GM12865 (cell line): ENCODE measurements around the gene RUFY4.
"Not testable (repeated sequence)": the region's sequence is repeated elsewhere in the genome, so short reads cannot be mapped to it uniquely, and the experiment has no call there.

Experiments
- DNase-seq: peaks from one replicate; pipeline ENCODE4 v3.0.0; 2010; ENCODE audit warnings: low read depth
- H3K4me3 ChIP-seq: 2 replicates; pipeline ENCODE4 v1.5.1; 2011; ENCODE audit warnings: mild to moderate bottlenecking, low read depth, low read length, control low read depth
- TF ChIP-seq, protein P1 (sequence below): IDR thresholded peaks from 2 replicates; pipeline ENCODE4 v1.5.1; 2011; ENCODE audit warnings: low read length, control low read depth, low read depth, inconsistent platforms; ENCODE audit not compliant: insufficient read depth; ENCODE audit errors: missing control alignments

RUFY4 gene

DNA sequence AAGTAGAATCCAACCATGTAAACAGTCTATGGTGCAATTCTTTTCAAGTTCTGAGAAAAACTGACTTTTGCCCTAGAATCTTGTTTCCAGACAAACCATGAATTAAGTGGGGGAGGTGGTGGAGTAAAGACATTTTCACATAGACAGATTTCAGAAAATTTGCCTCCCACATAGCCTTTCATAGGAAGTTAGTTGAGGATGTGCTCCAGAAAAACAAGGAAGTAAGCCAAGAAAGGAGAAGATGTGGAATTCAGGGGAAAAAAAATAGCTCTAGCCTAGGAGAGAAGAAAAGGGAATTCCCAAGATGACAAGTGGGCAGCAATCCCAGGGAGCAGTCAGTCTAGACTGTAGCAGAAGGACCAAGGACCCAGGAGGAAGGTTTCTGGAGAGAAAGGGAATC, 17.4 kb downstream of the RUFY4 start:
- TF ChIP-seq, protein P1, sequence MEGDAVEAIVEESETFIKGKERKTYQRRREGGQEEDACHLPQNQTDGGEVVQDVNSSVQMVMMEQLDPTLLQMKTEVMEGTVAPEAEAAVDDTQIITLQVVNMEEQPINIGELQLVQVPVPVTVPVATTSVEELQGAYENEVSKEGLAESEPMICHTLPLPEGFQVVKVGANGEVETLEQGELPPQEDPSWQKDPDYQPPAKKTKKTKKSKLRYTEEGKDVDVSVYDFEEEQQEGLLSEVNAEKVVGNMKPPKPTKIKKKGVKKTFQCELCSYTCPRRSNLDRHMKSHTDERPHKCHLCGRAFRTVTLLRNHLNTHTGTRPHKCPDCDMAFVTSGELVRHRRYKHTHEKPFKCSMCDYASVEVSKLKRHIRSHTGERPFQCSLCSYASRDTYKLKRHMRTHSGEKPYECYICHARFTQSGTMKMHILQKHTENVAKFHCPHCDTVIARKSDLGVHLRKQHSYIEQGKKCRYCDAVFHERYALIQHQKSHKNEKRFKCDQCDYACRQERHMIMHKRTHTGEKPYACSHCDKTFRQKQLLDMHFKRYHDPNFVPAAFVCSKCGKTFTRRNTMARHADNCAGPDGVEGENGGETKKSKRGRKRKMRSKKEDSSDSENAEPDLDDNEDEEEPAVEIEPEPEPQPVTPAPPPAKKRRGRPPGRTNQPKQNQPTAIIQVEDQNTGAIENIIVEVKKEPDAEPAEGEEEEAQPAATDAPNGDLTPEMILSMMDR: no peak
- no peak for DNase-seq
- no peak overlapping the region for H3K4me3 ChIP-seq

DNA sequence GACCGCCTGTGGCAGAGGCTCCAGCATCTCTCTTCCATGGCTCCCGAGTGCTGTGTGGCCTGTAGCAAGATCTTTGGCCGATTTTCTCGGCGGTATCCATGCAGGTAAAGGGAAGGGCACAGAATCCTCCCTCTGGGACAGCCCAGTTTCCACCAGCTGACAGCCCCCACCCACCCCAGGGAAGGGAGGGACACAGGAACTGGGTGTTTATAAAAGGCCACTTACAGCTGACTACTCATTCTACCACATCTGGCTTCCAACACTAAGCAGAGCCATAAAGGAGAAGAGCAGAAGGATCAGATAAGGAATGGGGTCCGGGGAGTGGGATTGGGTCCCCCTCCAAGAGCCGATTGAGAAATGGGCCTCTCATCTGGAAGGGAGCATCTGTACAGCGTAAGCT, 20.2 kb downstream of the RUFY4 start:
- no peak for DNase-seq
- TF ChIP-seq, protein P1: no peak
- H3K4me3 ChIP-seq: no peak overlapping the region

DNA sequence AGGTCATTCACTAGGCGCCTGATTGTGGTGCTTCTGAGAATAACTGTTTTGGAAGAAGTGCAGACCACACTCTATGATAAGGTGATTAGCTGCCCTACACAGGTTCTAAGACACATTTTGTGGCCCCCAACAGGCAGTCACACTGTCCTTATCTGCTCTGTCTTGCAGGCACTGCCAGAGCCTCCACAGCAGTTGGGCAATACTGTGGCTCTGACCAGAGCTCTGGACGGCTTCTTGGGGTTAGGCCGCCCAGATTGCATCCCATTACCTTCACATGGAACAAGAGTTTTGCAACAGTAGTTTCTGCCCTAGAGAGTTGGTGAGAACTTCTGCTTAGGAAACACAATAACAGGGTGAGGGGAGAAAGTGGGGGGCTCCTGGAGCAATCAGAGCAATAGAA, 22.7 kb downstream of the RUFY4 start:
- no peak overlapping the region for H3K4me3 ChIP-seq
- TF ChIP-seq, protein P1: no peak
- DNase-seq: no peak

DNA sequence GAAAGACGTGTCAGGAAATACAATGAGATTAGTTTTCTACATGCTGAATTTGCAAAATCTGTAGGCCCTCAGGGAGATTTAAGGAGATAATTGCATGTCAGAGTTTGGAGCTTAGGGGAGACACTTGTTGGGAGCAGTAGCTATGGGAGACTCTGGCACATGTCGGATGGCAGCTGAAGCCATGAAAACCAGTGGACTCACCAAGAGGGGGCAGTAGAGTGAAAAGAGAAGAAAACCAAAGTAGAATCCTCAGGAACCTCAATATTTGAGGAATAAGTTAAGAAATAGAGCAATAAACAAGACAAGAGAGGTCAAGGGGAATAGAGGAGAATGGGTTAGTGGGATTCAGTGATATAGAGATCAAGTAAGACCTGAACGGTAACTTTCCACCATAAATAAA, 24.8 kb downstream of the RUFY4 start:
- H3K4me3 ChIP-seq: no peak overlapping the region
- no peak for DNase-seq
- TF ChIP-seq, protein P1: no peak

DNA sequence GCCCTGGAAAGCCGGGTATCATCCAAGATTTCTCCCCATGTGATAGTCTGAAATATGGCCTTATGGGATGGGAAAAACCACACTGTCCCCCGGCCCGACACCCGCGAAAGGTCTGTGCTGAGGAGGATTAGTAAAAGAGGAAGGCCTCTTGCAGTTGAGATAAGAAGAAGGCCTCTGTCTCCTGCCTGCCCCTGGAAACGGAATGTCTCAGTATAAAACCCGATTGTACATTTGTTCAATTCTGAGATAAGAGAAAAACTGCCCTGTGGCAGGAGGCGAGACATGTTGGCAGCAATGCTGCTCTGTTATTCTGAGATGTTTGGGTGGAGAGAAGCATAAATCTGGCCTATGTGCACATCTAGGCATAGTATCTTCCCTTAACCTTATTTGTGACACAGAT, 26.8 kb downstream of the RUFY4 start:
- H3K4me3 ChIP-seq: no peak overlapping the region
- TF ChIP-seq, protein P1: no peak
- DNase-seq: no peak

DNA sequence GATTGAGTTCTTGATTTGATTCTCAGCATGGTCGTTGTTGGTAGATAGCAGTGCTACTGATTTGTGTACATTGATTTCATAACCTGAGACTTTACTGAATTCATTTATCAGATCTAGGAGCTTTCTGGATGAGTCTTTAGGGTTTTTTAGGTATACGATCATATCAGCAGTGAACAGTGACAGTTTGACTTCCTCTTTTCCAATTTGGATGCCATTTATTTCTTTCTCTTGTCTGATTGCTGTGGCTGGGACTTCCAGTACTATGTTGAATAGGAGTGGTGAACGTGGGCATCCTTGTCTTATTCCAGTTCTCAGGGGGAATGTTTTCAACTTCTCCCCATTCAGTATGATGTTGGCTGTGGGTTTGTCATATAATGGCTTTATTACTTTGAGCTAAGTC, 28.9 kb downstream of the RUFY4 start:
- TF ChIP-seq, protein P1: no peak
- DNase-seq: no peak
- no peak overlapping the region for H3K4me3 ChIP-seq

DNA sequence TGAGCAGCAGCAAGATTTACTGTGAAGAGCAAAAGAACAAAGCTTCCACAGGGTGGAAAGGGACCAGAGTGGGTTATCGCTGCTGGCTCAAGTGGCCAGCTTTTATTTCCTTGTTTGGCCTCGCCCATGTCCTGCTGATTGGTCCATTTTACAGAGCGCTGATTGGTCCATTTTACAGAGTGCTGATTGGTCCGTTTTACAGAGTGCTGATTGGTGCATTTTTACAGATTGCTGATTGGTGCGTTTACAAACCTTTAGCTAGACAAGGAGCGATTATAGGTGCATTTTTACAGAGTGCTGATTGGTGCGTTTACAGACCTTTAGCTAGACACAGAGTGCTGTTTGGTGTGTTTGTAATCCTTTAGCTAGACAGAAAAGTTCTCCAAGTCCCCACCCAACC, 39.8 kb downstream of the RUFY4 start:
- not testable (repeated sequence) for DNase-seq, H3K4me3 ChIP-seq

DNA sequence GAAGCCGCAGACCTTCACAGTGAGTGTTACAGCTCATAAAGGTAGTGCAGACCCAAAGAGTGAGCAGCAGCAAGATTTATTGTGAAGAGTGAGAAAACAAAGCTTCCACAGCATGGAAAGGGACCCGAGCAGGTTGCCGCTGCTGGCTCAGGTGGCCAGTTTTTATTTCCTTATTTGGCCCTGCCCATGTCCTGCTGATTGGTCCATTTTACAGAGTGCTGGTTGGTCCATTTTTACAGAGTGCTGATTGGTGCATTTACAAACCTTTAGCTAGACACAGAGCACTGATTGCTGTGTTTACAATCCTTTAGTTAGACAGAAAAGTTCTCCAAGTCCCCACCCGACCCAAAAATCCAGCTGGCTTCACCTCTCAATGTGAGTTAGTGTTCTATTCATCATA, 52.7 kb downstream of the RUFY4 start:
- H3K4me3 ChIP-seq, DNase-seq: not testable (repeated sequence)

DNA sequence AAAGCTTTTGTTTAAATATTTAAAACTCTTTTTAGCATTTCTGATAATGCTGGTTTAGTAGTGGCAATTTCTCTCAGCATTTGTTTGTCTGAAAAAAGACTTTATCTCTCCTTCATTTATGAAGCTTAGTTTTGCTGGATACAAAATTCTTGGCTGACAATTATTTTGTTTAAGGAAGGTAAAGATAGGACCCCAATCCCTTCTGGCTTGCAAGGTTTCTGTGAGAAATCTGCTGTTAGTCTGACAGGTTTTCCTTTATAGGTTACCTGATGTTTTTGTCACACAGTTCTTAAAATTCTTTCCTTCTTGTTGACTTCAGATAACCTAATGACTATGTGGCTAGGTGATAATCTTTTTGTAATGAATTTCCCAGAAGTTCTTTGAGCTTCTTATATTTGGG, 53.2 kb downstream of the RUFY4 start:
- not testable (repeated sequence) for H3K4me3 ChIP-seq, DNase-seq
